Breast epithelium (tissue), 3 donors: ENCODE measurements around the gene CCDC27.

Experiments
- POLR2A ChIP-seq: fragments of 450-650 bp; IDR thresholded peaks from one replicate; pipeline ENCODE4 v1.6.1; 2016; ENCODE audit warnings: antibody characterized with exemption, mild to moderate bottlenecking, moderate library complexity
- TF ChIP-seq, protein P1 (sequence below), 3 donors: fragments of 450-650 bp; IDR thresholded peaks; one replicate each; pipeline ENCODE4 v1.5.1; 2016 to 2017; ENCODE audit warnings: antibody characterized with exemption in 3 of 3, mild to moderate bottlenecking in 3 of 3, moderate library complexity in 3 of 3

DNA sequence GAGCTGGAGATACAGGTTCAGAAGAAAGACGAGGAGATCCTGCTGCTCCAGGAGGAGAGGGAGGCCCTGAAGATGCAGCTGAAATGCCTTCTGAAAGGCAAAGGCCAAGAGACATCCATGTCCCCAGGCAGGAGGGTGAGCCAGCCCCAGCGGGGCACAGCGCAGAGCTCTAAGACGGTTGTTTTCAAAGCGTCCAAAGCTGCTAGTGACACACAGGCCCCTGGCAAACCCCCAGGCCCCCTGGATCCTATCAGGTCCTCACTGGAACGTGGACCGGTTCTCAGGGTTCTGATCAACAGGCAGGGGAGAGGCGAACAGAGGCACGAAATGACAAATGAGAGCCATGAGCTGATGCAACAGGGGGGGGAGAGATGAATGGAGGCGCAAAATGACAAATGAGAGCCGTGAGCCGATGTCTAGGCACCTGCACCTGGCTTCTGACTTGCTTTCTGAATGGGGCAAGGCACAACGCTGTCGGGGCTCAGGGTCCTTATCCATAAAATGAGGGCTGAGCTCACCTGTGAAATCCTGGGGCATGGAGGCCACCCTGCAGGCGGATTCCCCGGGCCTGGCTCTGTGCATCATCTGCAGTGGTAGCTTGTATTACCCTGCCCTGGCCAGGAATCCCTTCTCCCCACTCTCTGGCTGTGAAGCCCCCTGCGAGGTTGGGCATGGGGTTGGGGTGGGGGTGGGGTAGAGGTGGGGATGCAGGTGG, 9.2 kb downstream of the CCDC27 start:
- no peak for TF ChIP-seq POLR2A
- TF ChIP-seq, protein P1, sequence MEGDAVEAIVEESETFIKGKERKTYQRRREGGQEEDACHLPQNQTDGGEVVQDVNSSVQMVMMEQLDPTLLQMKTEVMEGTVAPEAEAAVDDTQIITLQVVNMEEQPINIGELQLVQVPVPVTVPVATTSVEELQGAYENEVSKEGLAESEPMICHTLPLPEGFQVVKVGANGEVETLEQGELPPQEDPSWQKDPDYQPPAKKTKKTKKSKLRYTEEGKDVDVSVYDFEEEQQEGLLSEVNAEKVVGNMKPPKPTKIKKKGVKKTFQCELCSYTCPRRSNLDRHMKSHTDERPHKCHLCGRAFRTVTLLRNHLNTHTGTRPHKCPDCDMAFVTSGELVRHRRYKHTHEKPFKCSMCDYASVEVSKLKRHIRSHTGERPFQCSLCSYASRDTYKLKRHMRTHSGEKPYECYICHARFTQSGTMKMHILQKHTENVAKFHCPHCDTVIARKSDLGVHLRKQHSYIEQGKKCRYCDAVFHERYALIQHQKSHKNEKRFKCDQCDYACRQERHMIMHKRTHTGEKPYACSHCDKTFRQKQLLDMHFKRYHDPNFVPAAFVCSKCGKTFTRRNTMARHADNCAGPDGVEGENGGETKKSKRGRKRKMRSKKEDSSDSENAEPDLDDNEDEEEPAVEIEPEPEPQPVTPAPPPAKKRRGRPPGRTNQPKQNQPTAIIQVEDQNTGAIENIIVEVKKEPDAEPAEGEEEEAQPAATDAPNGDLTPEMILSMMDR (IDR thresholded peaks at IDR 0.05), result no peak
